BE2C (cell line): Measurements from ENCODE around the gene CNGB1.

Experiments used
- DNase-seq: peaks from one replicate; pipeline ENCODE4 v3.0.0-alpha.2; 2020
- H3K27me3 ChIP-seq: fragments of 250-450 bp; sonication (Bioruptor Pico); 2 replicates; pipeline ENCODE4 v1.5.1; 2020; ENCODE audit warnings: mild to moderate bottlenecking
- H3K36me3 ChIP-seq: fragments of 250-450 bp; sonication (Bioruptor Pico); 2 replicates; pipeline ENCODE4 v1.5.1; 2020; ENCODE audit warnings: mild to moderate bottlenecking
- H3K4me1 ChIP-seq: fragments of 250-450 bp; sonication (Bioruptor Pico); 2 replicates; pipeline ENCODE4 v1.5.1; 2020
- H3K4me3 ChIP-seq: 2 replicates; pipeline ENCODE4 v1.5.1; 2011; ENCODE audit warnings: low read depth, low read length
- H3K9me3 ChIP-seq: fragments of 250-450 bp; sonication (Bioruptor Pico); 2 replicates; pipeline ENCODE4 v1.5.1; 2020
- CTCF ChIP-seq: IDR thresholded peaks from 2 replicates; pipeline ENCODE4 v1.5.1; 2012; ENCODE audit warnings: mild to moderate bottlenecking, low read depth, low read length

CNGB1 gene

GRCh38 chr16:57966986-57967385, 3.9 kb downstream of the CNGB1 start:
- Histone ChIP-seq H3K27me3 (no peaks in the 10 kb centered on the region), H3K36me3 (no peaks in the 10 kb centered on the region), H3K4me3 (no peak overlapping the region), H3K4me1 (no peaks in the 10 kb centered on the region), H3K9me3 (no peaks in the 10 kb centered on the region)
- no peak for TF ChIP-seq CTCF
- DNase-seq: no peak

GRCh38 chr16:57966204-57966771, 4.6 kb downstream of the CNGB1 start:
- Histone ChIP-seq H3K36me3 (no peaks in the 10 kb centered on the region), H3K4me1 (no peaks in the 10 kb centered on the region), H3K4me3 (no peak overlapping the region), H3K27me3 (no peaks in the 10 kb centered on the region), H3K9me3 (no peaks in the 10 kb centered on the region)
- no peak for TF ChIP-seq CTCF
- no peak for DNase-seq

GRCh38 chr16:57964157-57964700, 6.7 kb downstream of the CNGB1 start:
- no peak for DNase-seq
- Histone ChIP-seq H3K36me3 (no peaks in the 10 kb centered on the region), H3K4me1 (no peaks in the 10 kb centered on the region), H3K9me3 (no peaks in the 10 kb centered on the region), H3K4me3 (no peak overlapping the region), H3K27me3 (no peaks in the 10 kb centered on the region)
- no peak for TF ChIP-seq CTCF

GRCh38 chr16:57962756-57963155, 8.2 kb downstream of the CNGB1 start:
- no peak for DNase-seq
- Histone ChIP-seq H3K4me1 (no peaks in the 10 kb centered on the region), H3K9me3 (no peaks in the 10 kb centered on the region), H3K36me3 (no peaks in the 10 kb centered on the region), H3K27me3 (no peaks in the 10 kb centered on the region), H3K4me3 (no peak overlapping the region)
- no peak for TF ChIP-seq CTCF

- H3K27me3 ChIP-seq: no peaks in the 10 kb centered on the region
- no peak for TF ChIP-seq CTCF
- no peak for DNase-seq
These were observed 8.9 kb downstream of the CNGB1 start for GRCh38 chr16:57962046-57962445.

GRCh38 chr16:57961538-57961937, 9.4 kb downstream of the CNGB1 start:
- Histone ChIP-seq H3K4me3 (no peak overlapping the region), H3K36me3 (no peaks in the 10 kb centered on the region), H3K9me3 (no peaks in the 10 kb centered on the region), H3K4me1 (no peaks in the 10 kb centered on the region), H3K27me3 (no peaks in the 10 kb centered on the region)
- TF ChIP-seq CTCF: no peak
- no peak for DNase-seq

More at GRCh38 chr16:57962046-57962445, 8.9 kb downstream of the CNGB1 start:
- Histone ChIP-seq H3K4me3 (no peak overlapping the region), H3K9me3 (no peaks in the 10 kb centered on the region), H3K36me3 (no peaks in the 10 kb centered on the region), H3K4me1 (no peaks in the 10 kb centered on the region)
